Left lung (tissue), 10 donors: ENCODE measurements around the gene ZSCAN10. TPM values are rescaled to one million over a fixed set of nuclear protein-coding genes. Genes with fewer than 3 reads are reported as not detected.

ENCODE experiments used
- ATAC-seq: fragments of 200-7000 bp; cut with Tn5 transposase; one replicate; pipeline ENCODE4 v1.9.1; 2020; ENCODE audit warnings: moderate library complexity
- DNase-seq, 4 donors: peaks; one replicate each; pipeline ENCODE4 v3.0.0-alpha.2; 2013 to 2020
- H3K27ac ChIP-seq, 2 donors: fragments of 200-600 bp; sonication (generic) in 1 of 2; one replicate each; pipeline versions ENCODE4 v1.5.0 to v1.8.0; 2020 to 2021
- H3K27me3 ChIP-seq, 2 donors: fragments of 200-600 bp; sonication (generic) in 1 of 2; one replicate each; pipeline versions ENCODE4 v1.5.0 to v1.8.0; 2020 to 2021
- H3K36me3 ChIP-seq, 2 donors: fragments of 200-600 bp; sonication (generic) in 1 of 2; one replicate each; pipeline versions ENCODE4 v1.5.0 to v1.8.0; 2020 to 2021
- H3K4me1 ChIP-seq, 2 donors: fragments of 200-600 bp; one replicate each; pipeline ENCODE4 v1.8.0; 2021
- H3K4me3 ChIP-seq, 2 donors: fragments of 200-600 bp; sonication (generic) in 1 of 2; one replicate each; pipeline versions ENCODE4 v1.5.0 to v1.8.0; 2020 to 2021; ENCODE audit warnings: mild to moderate bottlenecking in 1 of 2
- H3K9me3 ChIP-seq, 2 donors: fragments of 200-600 bp; sonication (generic) in 1 of 2; one replicate each; pipeline versions ENCODE4 v1.5.0 to v1.8.0; 2020 to 2021
- CTCF ChIP-seq, 2 donors: fragments of 200-600 bp; sonication (generic) in 1 of 2; IDR thresholded peaks; one replicate each; pipeline versions ENCODE4 v1.5.0 to v1.8.0; 2021; ENCODE audit warnings: antibody characterized with exemption in 2 of 2
- intact Hi-C, 2 donors: fragments of 100-400 bp; cut with DNase I; formaldehyde crosslinking; loops; one replicate each; pipeline versions ENCODE4 v1.11.2 to v1.14.2; 2022
- polyA plus RNA-seq, 6 donors: library from polyadenylated mRNA; unstranded; fragments of 120-200 nt; gene quantifications; one replicate each; pipeline ENCODE4 v1.2.1, GENCODE V29; 2013; ENCODE audit not compliant: insufficient read length in 6 of 6
- total RNA-seq, 2 donors: library from RNA; stranded (reverse); fragmentation: NEBNext Ultra II Directional; extraction: Animal tissue kit (Norgen Biotek cat#: 25700); gene quantifications; one replicate each; pipeline ENCODE4 v1.2.1, GENCODE V29; 2021
- donor health status: DM: no; HTN: yes; CAD: no.
- donor health status: DM: no; HTN: no; CAD: no.

ZSCAN10 gene
- total and polyA plus RNA-seq, 8 donors, result 0.13 TPM; not detected in 7

GRCh38 chr16:3044708-3045107, 54.4 kb downstream of the ZSCAN10 start:
- DNase-seq, result no peak
- no peak for TF ChIP-seq CTCF (IDR thresholded peaks at IDR 0.05)
- Histone ChIP-seq H3K36me3 (no peaks in the 10 kb centered on the region), H3K4me1 (peaks cover 15 to 42% of the 10 kb centered on the region in 2 donors), H3K27ac (no peak overlapping the region), H3K9me3 (no peaks in the 10 kb centered on the region), H3K27me3 (peaks cover 51 to 98% of the 10 kb centered on the region in 2 donors), H3K4me3 (peak overlapping the region in 1 of 2 donors; percentile 61)
- no peak for ATAC-seq
- intact Hi-C loops, result no loop called here

- intact Hi-C loops, result no loop called here
- DNase-seq (no peak), ATAC-seq (no peak)
- peaks cover 15 to 23% of the 10 kb centered on the region in 2 donors for H3K4me1 ChIP-seq
- TF ChIP-seq CTCF (IDR thresholded peaks at IDR 0.05), result no peak
- no peaks in the 10 kb centered on the region for H3K36me3 ChIP-seq
- H3K27ac ChIP-seq, result no peak overlapping the region
- no peak overlapping the region for H3K4me3 ChIP-seq
- no peaks in the 10 kb centered on the region for H3K9me3 ChIP-seq
- H3K27me3 ChIP-seq, result peaks cover 54 to 98% of the 10 kb centered on the region in 2 donors
Measured at GRCh38 chr16:3042376-3042775, 56.7 kb downstream of the ZSCAN10 start.

- DNase-seq (no peak), ATAC-seq (no peak)
- no peaks in the 10 kb centered on the region for H3K9me3 ChIP-seq
- no peaks in the 10 kb centered on the region for H3K36me3 ChIP-seq
- H3K27ac ChIP-seq, result no peak overlapping the region
- H3K27me3 ChIP-seq, result peaks cover 39 to 98% of the 10 kb centered on the region in 2 donors
- H3K4me1 ChIP-seq, result peaks cover 0 to 19% of the 10 kb centered on the region in 2 donors
- TF ChIP-seq CTCF (IDR thresholded peaks at IDR 0.05), result no peak
- no peak overlapping the region for H3K4me3 ChIP-seq
- intact Hi-C loops, result no loop called here
Measured at GRCh38 chr16:3038896-3039295, 60.2 kb downstream of the ZSCAN10 start.

Other genes with a start within 250 kb of the ZSCAN10 start
- 10 to 100 TPM; 15.7 to 16.7 TPM for gene PRSS22, start 241.1 kb downstream of the ZSCAN10 start, total RNA-seq
- gene PRSS22, start 241.1 kb downstream of the ZSCAN10 start, polyA plus RNA-seq, result 10 to 100 TPM; 11.9 to 17.3 (median 14.8) TPM
- 10 to 100 TPM; 22.1 to 22.4 TPM for gene FLYWCH2, start 216.1 kb downstream of the ZSCAN10 start, total RNA-seq
- 10 to 100 TPM; 15.6 to 24.5 (median 19.2) TPM for gene FLYWCH2, start 216.1 kb downstream of the ZSCAN10 start, polyA plus RNA-seq
- 10 to 100 TPM; 29.3 to 29.4 TPM for gene FLYWCH1, start 187.4 kb downstream of the ZSCAN10 start, total RNA-seq
- 10 to 100 TPM; 17.2 to 42.9 (median 23.0) TPM for gene FLYWCH1, start 187.4 kb downstream of the ZSCAN10 start, polyA plus RNA-seq
- not detected for gene KREMEN2, start 135.0 kb downstream of the ZSCAN10 start, total RNA-seq
- under 1 TPM in 5 of 6 donors, not detected in 1; 0.17 to 0.36 (median 0.20) TPM for gene KREMEN2, start 135.0 kb downstream of the ZSCAN10 start, polyA plus RNA-seq
- 10 to 100 TPM; 17.2 to 20.1 TPM for gene PAQR4, start 129.9 kb downstream of the ZSCAN10 start, total RNA-seq
- gene PAQR4, start 129.9 kb downstream of the ZSCAN10 start, polyA plus RNA-seq, result 10 to 100 TPM in 5 of 6 donors, 1 to 10 TPM in 1; 9.5 to 16.1 (median 13.8) TPM
- 10 to 100 TPM; 13.9 to 14.3 TPM for gene PKMYT1, start 118.8 kb downstream of the ZSCAN10 start, total RNA-seq
- 10 to 100 TPM; 15.9 to 21.8 (median 18.6) TPM for gene PKMYT1, start 118.8 kb downstream of the ZSCAN10 start, polyA plus RNA-seq
- 1 to 10 TPM in 1 of 2 donors, under 1 TPM in 1; 0.85 to 2.2 TPM for gene CLDN9, start 86.4 kb downstream of the ZSCAN10 start, total RNA-seq
- 1 to 10 TPM; 5.0 to 6.5 (median 6.0) TPM for gene CLDN9, start 86.4 kb downstream of the ZSCAN10 start, polyA plus RNA-seq
- gene CLDN6, start 81.1 kb downstream of the ZSCAN10 start, total RNA-seq, result 1 to 10 TPM in 1 of 2 donors, not detected in 1; 2.3 TPM
- gene CLDN6, start 81.1 kb downstream of the ZSCAN10 start, polyA plus RNA-seq, result 100 to 1,000 TPM in 5 of 6 donors, 10 to 100 TPM in 1; 95.0 to 140 (median 116) TPM
- 100 to 1,000 TPM; 118 to 126 TPM for gene TNFRSF12A, start 78.9 kb downstream of the ZSCAN10 start, total RNA-seq
- gene TNFRSF12A, start 78.9 kb downstream of the ZSCAN10 start, polyA plus RNA-seq, result 1 to 10 TPM; 2.6 to 5.4 (median 4.2) TPM
- gene HCFC1R1, start 75.4 kb downstream of the ZSCAN10 start, total RNA-seq, result 10 to 100 TPM; 45.4 to 66.6 TPM
- gene HCFC1R1, start 75.4 kb downstream of the ZSCAN10 start, polyA plus RNA-seq, result 10 to 100 TPM; 25.1 to 37.6 (median 31.9) TPM
- gene THOC6, start 75.3 kb downstream of the ZSCAN10 start, total RNA-seq, result 10 to 100 TPM; 24.0 to 38.7 TPM
- 10 to 100 TPM; 23.9 to 34.8 (median 26.9) TPM for gene THOC6, start 75.3 kb downstream of the ZSCAN10 start, polyA plus RNA-seq
- gene BICDL2, start 62.4 kb downstream of the ZSCAN10 start, total RNA-seq, result 10 to 100 TPM; 10.8 to 18.1 TPM
- 1 to 10 TPM; 2.5 to 5.5 (median 3.2) TPM for gene BICDL2, start 62.4 kb downstream of the ZSCAN10 start, polyA plus RNA-seq
- gene MMP25, start 52.7 kb downstream of the ZSCAN10 start, total RNA-seq, result 10 to 100 TPM in 1 of 2 donors, 1 to 10 TPM in 1; 2.4 to 91.9 TPM
- gene MMP25, start 52.7 kb downstream of the ZSCAN10 start, polyA plus RNA-seq, result 1 to 10 TPM; 1.8 to 3.5 (median 2.2) TPM
- 100 to 1,000 TPM; 132 to 310 TPM for gene IL32, start 33.7 kb downstream of the ZSCAN10 start, total RNA-seq
- gene IL32, start 33.7 kb downstream of the ZSCAN10 start, polyA plus RNA-seq, result 10 to 100 TPM; 59.4 to 86.9 (median 64.9) TPM
- gene ZNF205, start 13.3 kb upstream of the ZSCAN10 start, total RNA-seq, result 10 to 100 TPM in 1 of 2 donors, 1 to 10 TPM in 1; 9.7 to 11.8 TPM
- gene ZNF205, start 13.3 kb upstream of the ZSCAN10 start, polyA plus RNA-seq, result 10 to 100 TPM; 13.3 to 17.6 (median 17.1) TPM
- 10 to 100 TPM in 1 of 2 donors, 1 to 10 TPM in 1; 8.4 to 12.0 TPM for gene ZNF213, start 35.7 kb upstream of the ZSCAN10 start, total RNA-seq
- 10 to 100 TPM; 11.5 to 17.8 (median 14.0) TPM for gene ZNF213, start 35.7 kb upstream of the ZSCAN10 start, polyA plus RNA-seq
- not detected for gene OR1F1, start 88.9 kb upstream of the ZSCAN10 start, total RNA-seq
- not detected for gene OR1F1, start 88.9 kb upstream of the ZSCAN10 start, polyA plus RNA-seq
- gene ZNF200, start 135.9 kb upstream of the ZSCAN10 start, total RNA-seq, result 10 to 100 TPM in 1 of 2 donors, 1 to 10 TPM in 1; 6.7 to 10.5 TPM
- gene ZNF200, start 135.9 kb upstream of the ZSCAN10 start, polyA plus RNA-seq, result 10 to 100 TPM; 12.3 to 15.0 (median 13.1) TPM
- 10 to 100 TPM in 1 of 2 donors, 1 to 10 TPM in 1; 2.4 to 21.4 TPM for gene MEFV, start 157.3 kb upstream of the ZSCAN10 start, total RNA-seq
- gene MEFV, start 157.3 kb upstream of the ZSCAN10 start, polyA plus RNA-seq, result under 1 TPM; 0.43 to 0.98 (median 0.58) TPM
- gene ZNF263, start 184.2 kb upstream of the ZSCAN10 start, total RNA-seq, result 10 to 100 TPM; 18.5 to 18.9 TPM
- gene ZNF263, start 184.2 kb upstream of the ZSCAN10 start, polyA plus RNA-seq, result 10 to 100 TPM; 46.2 to 54.0 (median 51.2) TPM
- 1 to 10 TPM; 3.4 to 6.3 TPM for gene TIGD7, start 206.1 kb upstream of the ZSCAN10 start, total RNA-seq
- gene TIGD7, start 206.1 kb upstream of the ZSCAN10 start, polyA plus RNA-seq, result 10 to 100 TPM; 11.2 to 14.8 (median 12.5) TPM
- 10 to 100 TPM; 20.3 to 26.8 TPM for gene ZNF75A, start 206.2 kb upstream of the ZSCAN10 start, total RNA-seq
- 10 to 100 TPM; 50.6 to 65.3 (median 53.0) TPM for gene ZNF75A, start 206.2 kb upstream of the ZSCAN10 start, polyA plus RNA-seq